Muscle of leg (tissue), 11 donors: Measurements from ENCODE around the gene CCDC33. TPM values are rescaled to one million over a fixed set of nuclear protein-coding genes. Genes with fewer than 3 reads are reported as not detected.

ENCODE experiments used
- DNase-seq: peaks from one replicate; pipeline ENCODE4 v3.0.0; 2013
- H3K27ac ChIP-seq: one replicate; pipeline ENCODE4 v1.5.1; 2013; ENCODE audit warnings: mild to moderate bottlenecking, low read length, control low read depth
- H3K27me3 ChIP-seq: one replicate; pipeline ENCODE4 v1.6.1; 2013; ENCODE audit warnings: low read length; ENCODE audit not compliant: control insufficient read depth, insufficient read depth
- H3K36me3 ChIP-seq: one replicate; pipeline ENCODE4 v1.6.1; 2013; ENCODE audit warnings: low read length; ENCODE audit not compliant: control insufficient read depth, insufficient read depth
- H3K4me1 ChIP-seq: one replicate; pipeline ENCODE4 v1.6.1; 2013; ENCODE audit warnings: low read length; ENCODE audit not compliant: control insufficient read depth, insufficient read depth
- H3K4me3 ChIP-seq: one replicate; pipeline ENCODE4 v1.5.1; 2013; ENCODE audit warnings: low read length, control low read depth
- H3K9me3 ChIP-seq: replicated peaks from 2 replicates; pipeline ENCODE4 v1.6.1; 2013; ENCODE audit warnings: low read depth, low read length; ENCODE audit not compliant: control insufficient read depth
- WGBS: methylation state at CpG from one replicate; pipeline ENCODE4 v1.1.5; 2013; ENCODE audit warnings: missing lambda C conversion rate; ENCODE audit not compliant: insufficient coverage; 5-methylcytosine and 5-hydroxymethylcytosine counted together
- polyA plus RNA-seq, 8 donors: library from polyadenylated mRNA; unstranded; fragments of 120-200 nt; gene quantifications; one replicate each; pipeline versions ENCODE4 v1.2.1 to v1.2.3, GENCODE V29; 2013; ENCODE audit warnings: inconsistent platforms in 1 of 8, low replicate concordance in 1 of 8; ENCODE audit not compliant: insufficient read length in 8 of 8, insufficient read depth in 1 of 8
- total RNA-seq: library from RNA; stranded (reverse); fragments of 120-200 nt; gene quantifications from one replicate; pipeline ENCODE4 v1.2.4, GENCODE V29; 2013

Gene CCDC33
- total and polyA plus RNA-seq, 9 donors: 0.04 to 0.36 (median 0.22) TPM; not detected in 3

DNA sequence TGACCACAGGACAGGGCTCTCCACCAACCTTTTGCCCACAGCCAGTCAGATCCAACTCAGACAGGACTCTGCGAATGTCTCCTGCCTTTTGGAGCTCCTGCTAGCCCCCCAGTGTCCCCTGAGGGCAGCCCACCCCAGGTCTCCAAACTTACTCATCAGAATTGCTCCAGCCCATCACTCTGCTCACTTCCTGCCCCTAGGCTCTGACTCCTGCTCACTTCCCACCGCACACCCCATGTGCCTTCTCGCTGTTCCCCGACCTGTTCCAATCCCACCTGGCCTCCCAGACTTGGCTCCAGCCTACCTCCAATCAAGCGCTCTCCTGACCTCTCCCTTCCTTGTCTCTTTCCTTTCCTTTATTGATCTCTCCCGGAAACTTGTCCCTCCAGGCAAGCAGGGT, 27.6 kb upstream of the CCDC33 start:
- H3K4me1 ChIP-seq: peaks cover 41% of the 10 kb centered on the region
- no peak overlapping the region for H3K27ac ChIP-seq
- no peak overlapping the region for H3K4me3 ChIP-seq
- H3K9me3 ChIP-seq: peaks cover 2% of the 10 kb centered on the region
- H3K27me3 ChIP-seq: no peaks in the 10 kb centered on the region
- 42% methylated on average over 5 of the region's 6 CpGs for WGBS
- DNase-seq: no peak
- H3K36me3 ChIP-seq: no peaks in the 10 kb centered on the region

DNA sequence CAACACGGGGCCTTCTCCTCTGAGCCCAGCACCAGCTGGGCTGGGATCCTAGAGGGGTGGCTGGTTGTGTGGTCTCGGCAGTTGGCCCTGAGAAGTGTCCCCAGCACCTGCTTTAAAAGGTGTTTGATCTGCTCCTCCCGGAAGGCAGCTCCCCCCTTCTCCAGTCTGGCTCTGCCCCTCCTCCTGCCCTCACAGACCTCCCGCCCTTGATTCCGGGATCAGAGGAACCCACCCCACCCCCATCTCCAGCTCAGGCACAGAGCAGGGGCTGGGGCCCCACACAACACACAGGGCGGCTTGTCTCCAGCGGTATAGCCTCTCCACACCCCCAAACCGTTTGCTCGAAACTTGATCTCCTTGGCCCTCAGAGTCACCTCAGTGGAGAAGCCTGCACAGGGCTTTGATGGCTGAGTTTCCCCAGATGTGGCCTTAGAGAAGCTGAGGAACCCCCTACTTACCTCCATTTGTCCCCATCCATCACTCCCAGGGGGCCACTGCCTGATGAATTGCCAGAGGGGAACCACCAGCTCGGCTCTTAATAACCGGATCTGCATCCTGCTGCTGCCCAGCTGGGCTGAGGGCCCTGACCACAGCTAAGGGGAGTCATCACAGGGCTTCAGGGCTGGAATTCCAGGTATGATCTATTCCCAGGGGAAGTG, 27.1 kb upstream of the CCDC33 start:
- peak; percentile 69 for DNase-seq
- Histone ChIP-seq H3K9me3 (peaks cover 2% of the 10 kb centered on the region), H3K4me1 (peaks cover 42% of the 10 kb centered on the region), H3K4me3 (no peak overlapping the region), H3K36me3 (no peaks in the 10 kb centered on the region), H3K27me3 (no peaks in the 10 kb centered on the region), H3K27ac (no peak overlapping the region)
- WGBS: 9% methylated on average over 9 of the region's 11 CpGs

DNA sequence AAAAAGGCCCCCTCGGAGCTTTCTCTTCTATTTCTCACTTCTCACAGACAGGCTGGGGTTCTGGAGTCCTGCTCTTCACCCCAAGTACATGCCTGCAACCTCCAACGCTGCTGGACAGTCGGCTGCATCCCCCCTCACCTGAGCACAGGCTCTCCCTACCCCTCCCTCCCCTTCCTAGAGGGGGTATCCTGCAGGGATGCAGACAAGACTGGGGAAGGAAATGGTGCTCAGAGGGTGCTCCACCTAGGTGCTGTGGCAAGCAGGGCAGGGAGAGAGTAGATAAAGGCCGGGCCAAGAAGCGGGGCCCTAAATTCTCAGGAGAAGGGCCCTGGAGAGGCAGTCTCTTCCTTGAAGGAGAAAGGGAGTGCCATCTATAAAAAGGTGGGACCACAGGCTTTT, 26.6 kb upstream of the CCDC33 start:
- H3K4me3 ChIP-seq: no peak overlapping the region
- no peaks in the 10 kb centered on the region for H3K36me3 ChIP-seq
- peaks cover 2% of the 10 kb centered on the region for H3K9me3 ChIP-seq
- 29% methylated on average over 3 of the region's 5 CpGs for WGBS
- H3K4me1 ChIP-seq: peaks cover 43% of the 10 kb centered on the region
- DNase-seq: no peak
- no peak overlapping the region for H3K27ac ChIP-seq
- H3K27me3 ChIP-seq: no peaks in the 10 kb centered on the region

GRCh38 chr15:74209997-74210671, 26.0 kb upstream of the CCDC33 start:
- no CpG with 5 or more reads among the region's 4 CpGs for WGBS
- peaks cover 2% of the 10 kb centered on the region for H3K9me3 ChIP-seq
- H3K4me1 ChIP-seq: peaks cover 48% of the 10 kb centered on the region
- DNase-seq: peak; percentile 78
- no peaks in the 10 kb centered on the region for H3K36me3 ChIP-seq
- no peak overlapping the region for H3K4me3 ChIP-seq
- peak overlapping the region; percentile 64 for H3K27ac ChIP-seq
- H3K27me3 ChIP-seq: no peaks in the 10 kb centered on the region

- no peak overlapping the region for H3K4me3 ChIP-seq
- peaks cover 2% of the 10 kb centered on the region for H3K9me3 ChIP-seq
- H3K4me1 ChIP-seq: peaks cover 50% of the 10 kb centered on the region
Measured at GRCh38 chr15:74210729-74211128, 25.4 kb upstream of the CCDC33 start.

GRCh38 chr15:74211656-74212055, 24.5 kb upstream of the CCDC33 start:
- WGBS: 100% methylated on average over 1 of the region's 1 CpG
- DNase-seq: no peak
- peaks cover 47% of the 10 kb centered on the region for H3K4me1 ChIP-seq
- no peaks in the 10 kb centered on the region for H3K36me3 ChIP-seq
- H3K27ac ChIP-seq: no peak overlapping the region
- peaks cover 2% of the 10 kb centered on the region for H3K9me3 ChIP-seq
- H3K4me3 ChIP-seq: no peak overlapping the region
- no peaks in the 10 kb centered on the region for H3K27me3 ChIP-seq

More at GRCh38 chr15:74210729-74211128, 25.4 kb upstream of the CCDC33 start:
- DNase-seq: no peak
- H3K27ac ChIP-seq: peak overlapping the region; percentile 64
- no peaks in the 10 kb centered on the region for H3K36me3 ChIP-seq
- H3K27me3 ChIP-seq: no peaks in the 10 kb centered on the region

DNA sequence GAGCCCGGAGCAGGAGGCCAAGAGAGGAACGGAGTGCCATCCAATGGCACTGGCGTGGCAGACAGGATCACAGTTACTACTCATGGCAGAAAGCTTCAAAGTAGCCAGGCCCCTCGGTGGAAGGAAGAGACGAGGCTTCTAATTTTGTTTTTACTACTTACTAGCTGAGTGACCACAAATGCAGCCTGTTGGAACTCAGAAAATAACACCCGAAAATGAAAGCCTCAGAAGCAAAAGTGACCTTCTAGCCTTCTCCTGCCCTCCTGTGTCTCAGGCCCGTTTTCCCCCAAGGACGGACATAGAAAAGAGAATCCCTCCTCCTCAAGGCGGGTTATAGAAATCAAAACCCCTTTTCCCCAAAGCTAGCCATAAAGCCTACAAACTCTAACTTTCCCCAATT, 23.6 kb upstream of the CCDC33 start:
- no peaks in the 10 kb centered on the region for H3K27me3 ChIP-seq
- H3K4me3 ChIP-seq: no peak overlapping the region
- 62% methylated on average over 5 of the region's 9 CpGs for WGBS

GRCh38 chr15:74213858-74214284, 22.3 kb upstream of the CCDC33 start:
- Histone ChIP-seq H3K4me3 (no peak overlapping the region), H3K27me3 (no peaks in the 10 kb centered on the region), H3K27ac (peak overlapping the region; percentile 38), H3K36me3 (no peaks in the 10 kb centered on the region), H3K9me3 (peaks cover 2% of the 10 kb centered on the region), H3K4me1 (peaks cover 29% of the 10 kb centered on the region)
- peak; percentile 81 for DNase-seq
- WGBS: 7% methylated on average over 3 of the region's 7 CpGs

More for the DNA sequence above, 23.6 kb upstream of the CCDC33 start:
- DNase-seq: no peak
- H3K9me3 ChIP-seq: peaks cover 2% of the 10 kb centered on the region
- peaks cover 38% of the 10 kb centered on the region for H3K4me1 ChIP-seq
- no peaks in the 10 kb centered on the region for H3K36me3 ChIP-seq
- H3K27ac ChIP-seq: no peak overlapping the region

DNA sequence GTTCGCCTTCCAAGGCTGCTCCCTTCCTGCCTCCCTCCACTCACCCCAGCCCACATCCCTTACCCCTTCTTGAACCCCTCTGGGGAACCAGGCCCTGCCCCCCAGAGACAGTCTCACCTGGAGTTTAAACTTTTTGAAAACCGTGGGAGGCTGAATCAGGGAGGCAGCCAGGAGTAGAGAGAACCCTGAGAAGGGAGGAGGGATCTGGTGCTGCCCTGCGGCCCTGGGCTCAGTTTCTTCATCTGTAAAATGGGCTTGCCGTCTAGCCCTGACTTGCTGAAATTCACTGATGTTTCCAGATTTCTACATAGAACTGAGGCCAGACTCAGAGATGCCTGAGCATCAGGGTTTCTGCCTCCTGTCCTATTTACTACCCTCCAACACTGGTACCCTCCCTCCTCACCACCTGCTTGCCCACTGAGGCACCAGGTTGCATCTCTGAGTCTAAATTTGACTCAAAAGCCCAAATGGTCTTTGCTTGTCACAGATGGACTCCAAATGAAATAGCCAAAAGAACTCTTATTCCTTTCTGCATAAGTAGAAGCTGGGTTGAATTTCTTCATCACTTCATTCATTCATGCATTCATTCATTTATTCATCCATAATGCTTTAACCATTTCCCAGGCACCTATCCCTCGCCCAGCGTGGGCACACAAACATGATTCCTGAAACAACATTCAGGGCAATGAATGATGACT, 21.7 kb upstream of the CCDC33 start:
- Histone ChIP-seq H3K4me1 (peaks cover 23% of the 10 kb centered on the region), H3K4me3 (no peak overlapping the region), H3K9me3 (peaks cover 2% of the 10 kb centered on the region), H3K36me3 (no peaks in the 10 kb centered on the region), H3K27me3 (no peaks in the 10 kb centered on the region), H3K27ac (peak overlapping the region; percentile 56)
- no peak for DNase-seq
- WGBS: 40% methylated on average over 2 of the region's 6 CpGs

- H3K4me1 ChIP-seq: peaks cover 24% of the 10 kb centered on the region
- no peaks in the 10 kb centered on the region for H3K27me3 ChIP-seq
- no peaks in the 10 kb centered on the region for H3K36me3 ChIP-seq
- DNase-seq: no peak
- WGBS: 74% methylated on average over 8 of the region's 8 CpGs
- peaks cover 1% of the 10 kb centered on the region for H3K9me3 ChIP-seq
- H3K27ac ChIP-seq: no peak overlapping the region
- no peak overlapping the region for H3K4me3 ChIP-seq
Measured at GRCh38 chr15:74215958-74216357, 20.2 kb upstream of the CCDC33 start.
